GM10266 (cell line): ENCODE data around the gene MKRN3.

Experiments
- DNase-seq: peaks from one replicate; pipeline ENCODE4 v3.0.0; 2012; ENCODE audit errors: extremely low spot score
- CTCF ChIP-seq: IDR thresholded peaks from 2 replicates; pipeline ENCODE4 v1.5.1; 2012; ENCODE audit warnings: mild to moderate bottlenecking, low read depth; ENCODE audit not compliant: control insufficient read depth, insufficient read depth; ENCODE audit errors: missing control alignments

Gene MKRN3

GRCh38 chr15:23565395-23566070 lies at the start of gene MKRN3:
Gene MKRN3, plus strand, starts transcription at chr15:23565674. Its CDS starts 109 bp downstream, at chr15:23565783.
- no peak for TF ChIP-seq CTCF
- DNase-seq = no peak

- no peak for TF ChIP-seq CTCF
- no peak for DNase-seq
Measured at GRCh38 chr15:23516866-23517265, 48.6 kb upstream of the MKRN3 start.

- TF ChIP-seq CTCF = no peak
Measured at GRCh38 chr15:23518104-23518503, 47.4 kb upstream of the MKRN3 start.

GRCh38 chr15:23524816-23525215 lies 40.7 kb upstream of the MKRN3 start:
- no peak for TF ChIP-seq CTCF
- no peak for DNase-seq

More at GRCh38 chr15:23518104-23518503, 47.4 kb upstream of the MKRN3 start:
- no peak for DNase-seq

- no peak for DNase-seq
- no peak for TF ChIP-seq CTCF
Measured at GRCh38 chr15:23529891-23530290, 35.6 kb upstream of the MKRN3 start.

- no peak for DNase-seq
- no peak for TF ChIP-seq CTCF
Measured at GRCh38 chr15:23532024-23532423, 33.5 kb upstream of the MKRN3 start.

GRCh38 chr15:23536659-23537058 lies 28.8 kb upstream of the MKRN3 start:
- TF ChIP-seq CTCF = no peak
- no peak for DNase-seq
